RWPE1 (cell line): ENCODE data around the gene LEMD2.
A peak's percentile ranks its signal among the peaks of the same experiment; 100 is the strongest.

ENCODE experiments used
- CTCF ChIA-PET: fragments of 350-600 bp; sonication (Branson Sonifier 250); formaldehyde crosslinking; extraction: SDS; loops from one replicate; lab custom pipeline; 2021; lab: Yijun Ruan, JAX
- POLR2A ChIA-PET: fragments of 400-600 bp; formaldehyde crosslinking; extraction: SDS; loops from one replicate; lab custom pipeline; 2020; ENCODE audit warnings: antibody characterized with exemption; ENCODE audit not compliant: low non-redundant PET; lab: Yijun Ruan, JAX
- DNase-seq: peaks from one replicate; pipeline ENCODE4 v3.0.0; 2012; ENCODE audit warnings: low spot score
- H3K27ac ChIP-seq: fragments of 450-650 bp; 2 replicates; pipeline ENCODE4 v1.5.1; 2017
- CTCF ChIP-seq: fragments of 450-650 bp; conservative IDR thresholded peaks from 2 replicates; pipeline ENCODE4 v1.5.1; 2017; ENCODE audit warnings: low read depth, mild to moderate bottlenecking

Gene LEMD2

GRCh38 chr6:33779290-33779689, 9.6 kb downstream of the LEMD2 start:
- POLR2A ChIA-PET: interaction anchor here (0.6 kb wide), 2 partner anchors 8 to 1471 kb away, joined by 3 to 4 read pairs; no protein-coding TSS in a partner anchor
- CTCF ChIA-PET: no interaction called here
- no peak for DNase-seq
- H3K27ac ChIP-seq: no peak overlapping the region
- TF ChIP-seq CTCF: no peak

- no peak for TF ChIP-seq CTCF
- ChIA-PET POLR2A (interaction anchor here (0.6 kb wide), 2 partner anchors 8 to 1472 kb away, joined by 3 to 4 read pairs; no protein-coding TSS in a partner anchor), CTCF (interaction anchor here (0.6 kb wide), 1 partner anchor 636 kb away, joined by 8 read pairs; no protein-coding TSS in a partner anchor)
- DNase-seq: no peak
- H3K27ac ChIP-seq: 0 out of 2 replicates have a peak overlapping the region, but pooled peaks have one; percentile 7
Measured at GRCh38 chr6:33778444-33779121, 10.3 kb downstream of the LEMD2 start.

GRCh38 chr6:33777398-33778388, 11.2 kb downstream of the LEMD2 start:
- ChIA-PET POLR2A (no interaction called here), CTCF (interaction anchor here (0.6 kb wide), 1 partner anchor 637 kb away, joined by 8 read pairs; no protein-coding TSS in a partner anchor)
- H3K27ac ChIP-seq: peak overlapping the region; percentile 7; the same call in 1 of the 2 replicates
- DNase-seq: no peak
- TF ChIP-seq CTCF: no peak

GRCh38 chr6:33776764-33777163, 12.2 kb downstream of the LEMD2 start:
- POLR2A ChIA-PET: no interaction called here
- TF ChIP-seq CTCF: no peak
- peak overlapping the region; percentile 30 for H3K27ac ChIP-seq
- CTCF ChIA-PET: interaction anchor here (1.5 to 1.6 kb wide), 2 partner anchors 66 to 251 kb away, joined by 4 to 6 read pairs; partner anchors contain the start of gene UQCC2
- no peak for DNase-seq

- ChIA-PET CTCF (interaction anchor here (0.8 to 1.6 kb wide), 3 partner anchors 65 to 251 kb away, joined by 3 to 6 read pairs (median 4); partner anchors contain the start of gene UQCC2), POLR2A (no interaction called here)
- no peak for TF ChIP-seq CTCF
- DNase-seq: no peak
- H3K27ac ChIP-seq: peak overlapping the region; percentile 94
Measured at GRCh38 chr6:33776186-33776585, 12.7 kb downstream of the LEMD2 start.

- peak overlapping the region; percentile 94 for H3K27ac ChIP-seq
- POLR2A ChIA-PET: no interaction called here
- no peak for TF ChIP-seq CTCF
- CTCF ChIA-PET: interaction anchor here (0.6 to 0.8 kb wide), 2 partner anchors 13 to 64 kb away, joined by 3 read pairs; partner anchors contain the start of gene UQCC2
- DNase-seq: no peak
Measured at GRCh38 chr6:33774774-33775173, 14.2 kb downstream of the LEMD2 start.
